Mucosa of descending colon (tissue), 3 donors: ENCODE data around the gene BPIFB2. TPM values are rescaled to one million over a fixed set of nuclear protein-coding genes. Genes with fewer than 3 reads are reported as not detected.

Source experiments
- ATAC-seq: fragments of 200-7000 bp; cut with Tn5 transposase; one replicate; pipeline ENCODE4 v1.9.1; 2020; ENCODE audit warnings: mild to moderate bottlenecking, moderate library complexity
- DNase-seq, 3 donors: peaks; one replicate each; pipeline ENCODE4 v3.0.0-alpha.2; 2020
- H3K36me3 ChIP-seq: fragments of 200-600 bp; one replicate; pipeline ENCODE4 v1.8.0; 2021; ENCODE audit warnings: low read depth, mild to moderate bottlenecking
- H3K4me1 ChIP-seq: fragments of 200-600 bp; one replicate; pipeline ENCODE4 v1.8.0; 2021; ENCODE audit warnings: low read depth, mild to moderate bottlenecking
- H3K4me3 ChIP-seq: fragments of 200-600 bp; one replicate; pipeline ENCODE4 v1.8.0; 2021; ENCODE audit warnings: mild to moderate bottlenecking
- H3K9me3 ChIP-seq: fragments of 200-600 bp; one replicate; pipeline ENCODE4 v1.8.0; 2021; ENCODE audit warnings: mild to moderate bottlenecking
- CTCF ChIP-seq: fragments of 200-600 bp; IDR thresholded peaks from one replicate; pipeline ENCODE4 v1.8.0; 2022; ENCODE audit warnings: antibody characterized with exemption, mild to moderate bottlenecking
- intact Hi-C, 2 donors: fragments of 100-400 bp; cut with DNase I in 1 of 2; cut with micrococcal nuclease in 1 of 2; formaldehyde crosslinking; loops; one replicate each; pipeline versions ENCODE4 v1.11.0 to v1.11.1; 2022; cut with DNase I, micrococcal nuclease
- total RNA-seq, 3 donors: library from RNA; stranded (reverse); fragmentation: NEBNext Ultra II Directional in 2 of 3; extraction: Animal tissue kit (Norgen Biotek cat#: 25700) in 2 of 3; gene quantifications; one replicate each; pipeline versions ENCODE4 v1.2.1 to v1.2.4, GENCODE V29; 2021 to 2023
- donor health status: DM: no; HTN: no; CAD: no; lungs with moderate emphysema.
- donor health status: DM: no; HTN: no; CAD: no.
- donor health status: DM: no; HTN: yes; CAD: no.

BPIFB2 gene
- total RNA-seq, 3 donors from 2014 or later = not detected

DNA sequence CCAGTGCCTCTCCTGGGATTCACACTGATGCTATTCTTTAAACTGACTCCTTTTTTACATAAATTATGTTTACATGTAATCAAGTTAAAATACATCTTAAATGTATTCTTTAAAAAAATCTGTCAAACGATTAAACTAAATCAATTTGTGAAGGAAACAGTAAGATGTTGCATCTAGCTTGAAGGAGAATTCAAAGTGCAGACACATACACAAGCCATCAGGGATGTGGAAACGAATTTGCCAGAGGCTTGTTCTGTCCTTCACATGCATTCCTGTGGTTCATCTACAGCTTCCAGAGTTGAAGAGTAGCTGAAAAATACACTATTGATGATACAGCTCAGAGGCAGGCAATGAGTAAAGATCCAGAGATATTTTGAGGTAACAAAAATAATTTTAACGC, 38.9 kb downstream of the BPIFB2 start:
- ATAC-seq = no peak
- intact Hi-C loops = no loop called here

GRCh38 chr20:33051333-33051732, 43.8 kb downstream of the BPIFB2 start:
- ATAC-seq (no peak), DNase-seq (no peak)
- intact Hi-C loops = no loop called here
- Histone ChIP-seq H3K9me3 (peaks cover 3% of the 10 kb centered on the region), H3K36me3 (no peaks in the 10 kb centered on the region), H3K4me1 (no peaks in the 10 kb centered on the region), H3K4me3 (no peak overlapping the region)
- no peak for TF ChIP-seq CTCF

More for the DNA sequence above, 38.9 kb downstream of the BPIFB2 start:
- H3K4me3 ChIP-seq = no peak overlapping the region
- DNase-seq = no peak
- peaks cover 22% of the 10 kb centered on the region for H3K9me3 ChIP-seq
- no peaks in the 10 kb centered on the region for H3K36me3 ChIP-seq
- no peak for TF ChIP-seq CTCF
- no peaks in the 10 kb centered on the region for H3K4me1 ChIP-seq

DNA sequence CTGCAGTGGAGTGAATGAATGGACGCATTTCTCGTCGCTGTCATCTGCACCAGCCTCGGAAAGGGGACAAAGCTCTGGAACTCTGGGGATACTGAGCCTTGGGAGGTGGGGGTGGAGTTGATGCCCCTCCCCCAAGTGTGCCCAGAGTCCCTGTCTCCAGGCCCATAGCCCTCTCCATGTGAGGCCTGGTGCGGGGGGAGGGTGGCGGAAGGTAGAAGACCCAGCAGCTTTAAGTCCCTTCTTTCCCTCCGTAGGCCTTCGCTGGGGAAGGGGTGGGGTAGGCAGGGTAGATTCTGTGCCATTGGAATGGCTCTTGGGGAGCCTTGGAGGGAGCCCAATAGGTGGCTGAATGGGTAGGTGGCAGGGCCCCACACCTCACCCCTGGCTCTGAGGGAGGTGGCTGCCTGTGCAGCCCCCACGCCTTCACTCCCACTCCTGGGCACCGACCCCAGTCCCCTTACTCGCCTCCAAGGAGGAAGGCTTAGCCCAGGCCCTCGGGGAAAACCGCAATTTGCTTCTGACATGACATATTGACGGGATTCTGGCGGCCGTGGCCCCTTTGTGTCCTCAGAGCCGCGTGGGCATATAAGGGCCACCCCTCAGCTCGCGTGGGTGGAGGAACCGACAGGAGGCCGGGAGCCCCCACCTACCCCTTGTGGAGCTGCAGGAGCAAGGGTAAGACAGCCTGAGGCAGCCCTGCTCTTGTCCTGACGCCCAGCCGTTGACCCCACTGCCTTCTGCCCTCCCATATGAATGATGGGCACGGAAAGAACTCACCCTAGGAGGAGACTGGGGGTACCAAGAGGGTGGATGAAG, 46.0 kb downstream of the BPIFB2 start, which contains the start of gene BPIFB3:
Gene BPIFB3, plus strand, starts transcription at position 613 of the 816 bp plus-strand sequence. CDS start 1,533 bp downstream, outside the sequence.
- no peak within 1 kb of the TSS for H3K4me3 ChIP-seq
- no peak for TF ChIP-seq CTCF
- H3K36me3 ChIP-seq = no peaks in the 10 kb centered on the region
- DNase-seq (no peak), ATAC-seq (no peak)
- intact Hi-C loops = no loop called here
- no peaks in the 10 kb centered on the region for H3K9me3 ChIP-seq
- H3K4me1 ChIP-seq = no peaks in the 10 kb centered on the region

GRCh38 chr20:33054381-33054780, 46.9 kb downstream of the BPIFB2 start:
- Histone ChIP-seq H3K4me1 (no peaks in the 10 kb centered on the region), H3K4me3 (no peak overlapping the region), H3K36me3 (no peaks in the 10 kb centered on the region), H3K9me3 (no peaks in the 10 kb centered on the region)
- intact Hi-C loops = no loop called here
- ATAC-seq (no peak), DNase-seq (no peak)
- TF ChIP-seq CTCF = no peak

DNA sequence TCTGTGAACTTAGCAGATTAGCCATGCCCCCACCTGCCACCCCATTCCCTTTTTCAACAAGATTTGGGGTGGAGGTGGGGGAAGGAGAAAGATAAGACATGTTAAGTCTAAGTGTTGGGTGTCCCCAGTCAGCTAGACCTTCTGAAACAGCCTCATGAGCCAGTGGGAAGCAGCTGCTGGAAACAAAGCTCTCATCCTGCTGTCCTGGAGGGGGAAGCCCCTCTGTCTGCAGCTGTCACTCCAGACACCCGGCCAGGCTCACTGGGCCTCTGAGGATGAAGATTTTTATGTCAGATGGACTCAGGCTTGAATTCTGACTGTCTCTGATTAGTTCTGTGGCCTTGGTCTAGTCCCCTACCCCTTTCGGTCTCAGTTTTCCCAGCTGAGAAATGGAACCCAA, 47.3 kb downstream of the BPIFB2 start:
- Histone ChIP-seq H3K9me3 (no peaks in the 10 kb centered on the region), H3K4me3 (no peak overlapping the region), H3K36me3 (no peaks in the 10 kb centered on the region), H3K4me1 (no peaks in the 10 kb centered on the region)
- no peak for TF ChIP-seq CTCF
- intact Hi-C loops = no loop called here
- ATAC-seq (no peak), DNase-seq (no peak)
